ENCODE measurements around the gene MARCHF6. TPM values are rescaled to one million over a fixed set of nuclear protein-coding genes. Genes with fewer than 3 reads are reported as not detected.
"Not testable (repeated sequence)": the region's sequence is repeated elsewhere in the genome, so short reads cannot be mapped to it uniquely, and the experiment has no call there.

The MARCHF6 gene, protein sequence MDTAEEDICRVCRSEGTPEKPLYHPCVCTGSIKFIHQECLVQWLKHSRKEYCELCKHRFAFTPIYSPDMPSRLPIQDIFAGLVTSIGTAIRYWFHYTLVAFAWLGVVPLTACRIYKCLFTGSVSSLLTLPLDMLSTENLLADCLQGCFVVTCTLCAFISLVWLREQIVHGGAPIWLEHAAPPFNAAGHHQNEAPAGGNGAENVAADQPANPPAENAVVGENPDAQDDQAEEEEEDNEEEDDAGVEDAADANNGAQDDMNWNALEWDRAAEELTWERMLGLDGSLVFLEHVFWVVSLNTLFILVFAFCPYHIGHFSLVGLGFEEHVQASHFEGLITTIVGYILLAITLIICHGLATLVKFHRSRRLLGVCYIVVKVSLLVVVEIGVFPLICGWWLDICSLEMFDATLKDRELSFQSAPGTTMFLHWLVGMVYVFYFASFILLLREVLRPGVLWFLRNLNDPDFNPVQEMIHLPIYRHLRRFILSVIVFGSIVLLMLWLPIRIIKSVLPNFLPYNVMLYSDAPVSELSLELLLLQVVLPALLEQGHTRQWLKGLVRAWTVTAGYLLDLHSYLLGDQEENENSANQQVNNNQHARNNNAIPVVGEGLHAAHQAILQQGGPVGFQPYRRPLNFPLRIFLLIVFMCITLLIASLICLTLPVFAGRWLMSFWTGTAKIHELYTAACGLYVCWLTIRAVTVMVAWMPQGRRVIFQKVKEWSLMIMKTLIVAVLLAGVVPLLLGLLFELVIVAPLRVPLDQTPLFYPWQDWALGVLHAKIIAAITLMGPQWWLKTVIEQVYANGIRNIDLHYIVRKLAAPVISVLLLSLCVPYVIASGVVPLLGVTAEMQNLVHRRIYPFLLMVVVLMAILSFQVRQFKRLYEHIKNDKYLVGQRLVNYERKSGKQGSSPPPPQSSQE
- total RNA-seq: 106 and 113 TPM in 2 replicates

GRCh38 chr5:10353241-10354047 lies at the start of gene MARCHF6:
Gene MARCHF6 (plus strand): TSS chr5:10353695. CDS start chr5:10353899, 204 bp downstream.
- intact Hi-C loops (cut with micrococcal nuclease): loop anchor here (1.0 to 10.0 kb wide), 7 partner anchors 66 to 409 kb away; partner anchors contain the start of genes ANKRD33B, CCT5, DAP and ROPN1L
- Mint-ChIP-seq H3K36me3 (ENCODE audit: low read depth) (peaks cover 8% of the 10 kb centered on the region), H3K4me3 (peak within 1 kb of the TSS; percentile 98), H3K9me3 (no peaks in the 10 kb centered on the region), H3K27me3 (no peaks in the 10 kb centered on the region), H3K4me1 (peaks cover 28% of the 10 kb centered on the region), H3K27ac (peak within 1 kb of the TSS; percentile 100)
- peak; percentile 98 for DNase-seq

- H3K9me3 Mint-ChIP-seq: no peaks in the 10 kb centered on the region
- H3K36me3 Mint-ChIP-seq (ENCODE audit: low read depth): no peaks in the 10 kb centered on the region
- H3K27me3 Mint-ChIP-seq: peaks cover 36% of the 10 kb centered on the region
- no peak for DNase-seq
- intact Hi-C loops (cut with micrococcal nuclease): no loop called here
- H3K4me3 Mint-ChIP-seq: no peak overlapping the region
- H3K4me1 Mint-ChIP-seq: peaks cover 9% of the 10 kb centered on the region
- no peak overlapping the region for H3K27ac Mint-ChIP-seq
Measured at GRCh38 chr5:10303699-10304170, 49.8 kb upstream of the MARCHF6 start.

DNA sequence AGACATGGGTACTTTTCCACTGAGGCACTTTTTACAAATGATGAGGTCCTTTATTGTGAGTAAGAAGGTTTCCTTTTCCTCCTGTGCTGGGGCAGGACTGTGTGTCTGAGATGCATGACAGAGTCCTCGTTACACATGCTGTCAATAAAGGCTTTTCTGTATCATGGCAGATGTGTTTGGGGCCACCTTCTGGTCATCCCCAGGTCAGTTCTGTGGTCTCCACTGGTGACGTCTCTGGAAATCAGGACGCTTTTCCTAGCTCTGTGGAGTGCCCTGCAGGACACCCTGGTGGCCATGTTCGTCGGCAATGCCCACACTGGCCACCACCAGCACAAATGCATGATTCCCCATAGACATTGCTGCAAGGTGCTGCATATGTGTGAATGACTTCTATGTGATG lies 48.6 kb upstream of the MARCHF6 start:
- Mint-ChIP-seq H3K4me3 (no peak overlapping the region), H3K36me3 (ENCODE audit: low read depth) (no peaks in the 10 kb centered on the region), H3K27ac (no peak overlapping the region), H3K27me3 (peaks cover 40% of the 10 kb centered on the region), H3K9me3 (no peaks in the 10 kb centered on the region), H3K4me1 (peaks cover 9% of the 10 kb centered on the region)
- DNase-seq: no peak
- intact Hi-C loops (cut with micrococcal nuclease): no loop called here

- Mint-ChIP-seq H3K36me3 (ENCODE audit: low read depth) (no peaks in the 10 kb centered on the region), H3K27ac (no peak overlapping the region), H3K27me3 (peaks cover 39% of the 10 kb centered on the region), H3K4me1 (peaks cover 9% of the 10 kb centered on the region), H3K9me3 (no peaks in the 10 kb centered on the region), H3K4me3 (peak overlapping the region; percentile 9)
- intact Hi-C loops (cut with micrococcal nuclease): no loop called here
- no peak for DNase-seq
Measured at GRCh38 chr5:10306114-10306513, 47.4 kb upstream of the MARCHF6 start.

- Mint-ChIP-seq H3K4me3 (peak overlapping the region; percentile 83), H3K4me1 (peaks cover 9% of the 10 kb centered on the region), H3K9me3 (no peaks in the 10 kb centered on the region), H3K27me3 (peaks cover 39% of the 10 kb centered on the region), H3K36me3 (ENCODE audit: low read depth) (no peaks in the 10 kb centered on the region), H3K27ac (no peak overlapping the region)
- no peak for DNase-seq
- intact Hi-C loops (cut with micrococcal nuclease): no loop called here
Measured at GRCh38 chr5:10306806-10307205, 46.7 kb upstream of the MARCHF6 start.

- Mint-ChIP-seq H3K27ac (no peak within 1 kb of the TSS), H3K27me3 (peaks cover 41% of the 10 kb centered on the region), H3K36me3 (ENCODE audit: low read depth) (no peaks in the 10 kb centered on the region), H3K4me1 (peaks cover 9% of the 10 kb centered on the region), H3K4me3 (peak within 1 kb of the TSS; percentile 83), H3K9me3 (no peaks in the 10 kb centered on the region)
- peak; percentile 65 for DNase-seq
- intact Hi-C loops (cut with micrococcal nuclease): no loop called here
Measured at GRCh38 chr5:10307206-10308148, 46.0 kb upstream of the MARCHF6 start, which contains the start of gene CMBL. Gene CMBL (minus strand): TSS chr5:10307902. CDS start chr5:10290762, 17,140 bp downstream.

- peaks cover 9% of the 10 kb centered on the region for H3K4me1 Mint-ChIP-seq
- no peak overlapping the region for H3K27ac Mint-ChIP-seq
- DNase-seq: no peak
- H3K27me3 Mint-ChIP-seq: peaks cover 41% of the 10 kb centered on the region
- no peak overlapping the region for H3K4me3 Mint-ChIP-seq
- intact Hi-C loops (cut with micrococcal nuclease): no loop called here
- H3K36me3 Mint-ChIP-seq (ENCODE audit: low read depth): no peaks in the 10 kb centered on the region
- H3K9me3 Mint-ChIP-seq: no peaks in the 10 kb centered on the region
Measured at GRCh38 chr5:10308844-10309243, 44.7 kb upstream of the MARCHF6 start.

DNA sequence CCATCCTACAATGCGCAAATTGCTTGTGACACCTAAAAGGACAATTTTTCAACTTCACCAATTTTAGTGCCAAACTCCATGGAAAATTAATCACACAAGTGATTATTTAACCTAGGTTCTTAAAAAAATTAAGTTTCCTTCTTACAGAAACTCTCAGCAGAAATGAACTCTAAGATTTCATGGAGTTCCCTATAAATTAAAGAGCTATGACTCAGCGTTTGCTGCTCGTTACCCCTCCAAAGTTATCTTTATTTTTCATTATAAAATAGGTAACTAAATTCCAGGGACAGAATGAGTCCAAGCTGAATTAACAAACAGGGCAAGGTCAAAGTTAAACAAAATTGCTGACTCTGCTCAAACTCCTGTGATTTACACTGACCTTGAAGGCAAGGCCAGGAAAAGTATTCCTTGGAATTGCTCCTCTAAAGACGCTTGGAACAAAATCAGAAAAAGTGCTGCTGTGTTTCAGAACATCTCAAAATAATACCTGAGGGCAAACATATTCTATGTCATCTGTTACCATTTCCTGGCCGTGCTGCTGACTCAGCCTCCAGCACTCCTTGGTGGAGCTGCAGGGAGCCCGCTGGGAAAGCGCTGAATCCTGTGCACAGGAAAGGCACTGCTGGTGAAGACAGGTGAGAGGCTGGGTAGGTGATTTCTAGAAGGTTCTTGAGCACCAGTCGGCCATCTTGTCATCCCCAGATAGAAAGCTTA lies 43.3 kb upstream of the MARCHF6 start:
- H3K4me1 Mint-ChIP-seq: peaks cover 9% of the 10 kb centered on the region
- H3K36me3 Mint-ChIP-seq (ENCODE audit: low read depth): no peaks in the 10 kb centered on the region
- no peak overlapping the region for H3K4me3 Mint-ChIP-seq
- no peaks in the 10 kb centered on the region for H3K9me3 Mint-ChIP-seq
- intact Hi-C loops (cut with micrococcal nuclease): no loop called here
- no peak overlapping the region for H3K27ac Mint-ChIP-seq
- DNase-seq: no peak
- H3K27me3 Mint-ChIP-seq: peaks cover 34% of the 10 kb centered on the region

GRCh38 chr5:10310835-10311570 lies 42.5 kb upstream of the MARCHF6 start:
- intact Hi-C loops (cut with micrococcal nuclease); H3K4me3 Mint-ChIP-seq; H3K9me3 Mint-ChIP-seq; H3K36me3 Mint-ChIP-seq (ENCODE audit: low read depth); DNase-seq; H3K4me1 Mint-ChIP-seq; H3K27ac Mint-ChIP-seq: not testable (repeated sequence)
- peaks cover 29% of the 10 kb centered on the region for H3K27me3 Mint-ChIP-seq

DNA sequence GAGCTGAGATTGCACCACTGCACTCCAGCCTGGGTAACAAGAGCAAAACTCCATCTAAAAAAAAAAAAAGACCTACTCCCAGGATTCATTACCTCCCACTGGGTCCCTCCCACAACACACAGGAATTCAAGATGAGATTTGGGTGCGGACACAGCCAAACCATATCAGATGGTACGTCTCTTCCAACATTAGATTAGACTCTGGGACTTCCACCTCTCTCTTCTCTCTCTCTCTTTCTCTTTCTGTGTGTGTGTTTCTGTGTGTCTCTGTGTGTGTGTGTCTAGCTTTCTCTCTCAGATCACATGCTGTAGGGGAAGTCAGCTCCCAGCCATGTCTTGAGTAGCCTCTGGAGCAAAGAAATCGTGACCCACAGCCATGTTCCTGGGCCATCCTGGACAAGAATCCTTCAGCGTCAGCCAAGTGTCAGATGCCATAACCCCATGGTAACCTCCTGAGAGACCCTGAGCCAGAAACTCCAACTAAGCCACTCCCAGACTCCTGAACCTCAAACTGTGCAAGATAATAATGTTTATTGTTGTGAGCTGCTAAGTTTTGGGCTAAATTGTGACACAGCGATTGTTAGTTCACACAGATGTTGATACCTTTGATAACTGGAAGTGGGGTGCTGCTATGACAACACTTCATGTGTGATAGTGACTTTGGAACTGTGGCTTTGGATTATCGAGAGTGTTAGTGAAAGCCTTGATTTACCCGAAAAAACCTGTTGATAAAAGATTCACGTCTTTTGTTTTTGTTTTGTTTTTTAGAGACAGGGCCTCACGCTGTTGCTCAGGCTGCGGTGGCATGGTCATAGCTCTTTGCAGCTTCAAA lies 41.7 kb upstream of the MARCHF6 start:
- Mint-ChIP-seq H3K27me3 (peaks cover 21% of the 10 kb centered on the region), H3K4me1 (peaks cover 7% of the 10 kb centered on the region), H3K27ac (no peak overlapping the region), H3K4me3 (no peak overlapping the region), H3K9me3 (no peaks in the 10 kb centered on the region), H3K36me3 (ENCODE audit: low read depth) (no peaks in the 10 kb centered on the region)
- intact Hi-C loops (cut with micrococcal nuclease): no loop called here
- DNase-seq: no peak

- Mint-ChIP-seq H3K4me1 (no peaks in the 10 kb centered on the region), H3K4me3 (no peak overlapping the region), H3K27ac (no peak overlapping the region), H3K9me3 (no peaks in the 10 kb centered on the region), H3K36me3 (ENCODE audit: low read depth) (no peaks in the 10 kb centered on the region), H3K27me3 (peaks cover 1% of the 10 kb centered on the region)
- intact Hi-C loops (cut with micrococcal nuclease): no loop called here
- DNase-seq: no peak
Measured at GRCh38 chr5:10315201-10315600, 38.3 kb upstream of the MARCHF6 start.

Data from activated CD4-positive, alpha-beta T cell treated with anti-CD3 and anti-CD28 coated beads, Interleukin-2, amount 10 ng/mL, durations not matched to agents 24 days and 14 days (primary cell).